ELR (cell line): ENCODE measurements around the gene RAMP1.

Experiments used
- DNase-seq: peaks from one replicate; pipeline ENCODE4 v3.0.0-alpha.2; 2015; ENCODE audit warnings: low read depth

RAMP1 gene

GRCh38 chr2:237876951-237877491 is 17.6 kb downstream of the RAMP1 start:
- no peak for DNase-seq

GRCh38 chr2:237877576-237878307 is 18.3 kb downstream of the RAMP1 start:
- DNase-seq: no peak

- DNase-seq: no peak
These were observed 19.1 kb downstream of the RAMP1 start for GRCh38 chr2:237878321-237879057.

GRCh38 chr2:237879058-237879430 is 19.6 kb downstream of the RAMP1 start:
- DNase-seq: peak; percentile 43

GRCh38 chr2:237879991-237880560 is 20.7 kb downstream of the RAMP1 start:
- DNase-seq: no peak

- no peak for DNase-seq
These were observed 23.4 kb downstream of the RAMP1 start for GRCh38 chr2:237882510-237883481.

- no peak for DNase-seq
These were observed 24.6 kb downstream of the RAMP1 start for GRCh38 chr2:237883951-237884446.

GRCh38 chr2:237884681-237885080 is 25.3 kb downstream of the RAMP1 start:
- no peak for DNase-seq

- no peak for DNase-seq
These were observed 25.9 kb downstream of the RAMP1 start for GRCh38 chr2:237885111-237885930.

- DNase-seq: no peak
These were observed 26.7 kb downstream of the RAMP1 start for GRCh38 chr2:237885931-237886684.

- DNase-seq: no peak
These were observed 27.5 kb downstream of the RAMP1 start for GRCh38 chr2:237886685-237887481.

GRCh38 chr2:237888389-237888788 is 29.0 kb downstream of the RAMP1 start:
- DNase-seq: peak; percentile 68

- DNase-seq: no peak
These were observed 29.6 kb downstream of the RAMP1 start for GRCh38 chr2:237889016-237889415.

- DNase-seq: no peak
These were observed 30.4 kb downstream of the RAMP1 start for GRCh38 chr2:237889811-237890210.

GRCh38 chr2:237892478-237892877 is 33.1 kb downstream of the RAMP1 start:
- no peak for DNase-seq

GRCh38 chr2:237892984-237893595 is 33.7 kb downstream of the RAMP1 start:
- DNase-seq: no peak

GRCh38 chr2:237894396-237894979 is 35.1 kb downstream of the RAMP1 start:
- DNase-seq: no peak

- DNase-seq: no peak
These were observed 35.6 kb downstream of the RAMP1 start for GRCh38 chr2:237894986-237895543.
